Neural cell (in vitro differentiated cells): ENCODE data around the gene ITPR2.

ENCODE experiments used
- CTCF ChIP-seq: fragments of 450-650 bp; IDR thresholded peaks from 2 replicates; pipeline ENCODE4 v1.5.1; 2014; ENCODE audit warnings: antibody characterized with exemption, mild to moderate bottlenecking, moderate library complexity; ENCODE audit not compliant: poor library complexity, severe bottlenecking
- EP300 ChIP-seq: fragments of 450-650 bp; conservative IDR thresholded peaks from 2 replicates; pipeline ENCODE4 v1.6.1; 2014; ENCODE audit warnings: antibody characterized with exemption, mild to moderate bottlenecking, moderate library complexity; ENCODE audit not compliant: poor library complexity, severe bottlenecking
- EZH2 ChIP-seq: fragments of 200-600, 300-800 bp; shearing (Covaris generic), sonication (generic); IDR thresholded peaks from 2 replicates; pipeline ENCODE4 v1.6.1; 2014; ENCODE audit warnings: antibody characterized with exemption, low read length, borderline replicate concordance, mild to moderate bottlenecking; ENCODE audit not compliant: insufficient read depth, poor library complexity, severe bottlenecking
- MXI1 ChIP-seq: fragments of 450-650 bp; conservative IDR thresholded peaks from 2 replicates; pipeline ENCODE4 v1.6.1; 2014; ENCODE audit warnings: antibody characterized with exemption, mild to moderate bottlenecking; ENCODE audit not compliant: poor library complexity, severe bottlenecking
- POLR2AphosphoS5 ChIP-seq: IDR thresholded peaks from 2 replicates; pipeline ENCODE4 v1.6.1; 2012
- REST ChIP-seq: IDR thresholded peaks from 2 replicates; pipeline ENCODE4 v1.6.1; 2012; ENCODE audit warnings: borderline replicate concordance
- TAF1 ChIP-seq: IDR thresholded peaks from 2 replicates; pipeline ENCODE4 v1.6.1; 2012; ENCODE audit warnings: low read depth

- no peak for TF ChIP-seq POLR2AphosphoS5
- no peak for TF ChIP-seq REST
- no peak for TF ChIP-seq CTCF
- TF ChIP-seq TAF1: no peak
- TF ChIP-seq EZH2: no peak
- no peak for TF ChIP-seq MXI1
- no peak for TF ChIP-seq EP300
Measured at GRCh38 chr12:26734510-26735248, 98.3 kb downstream of the ITPR2 start.
